Kidney epithelial cell (primary cell): Measurements from ENCODE around the gene DHX58. TPM values are rescaled to one million over a fixed set of nuclear protein-coding genes. Genes with fewer than 3 reads are reported as not detected.

Experiments used
- DNase-seq: peaks from one replicate; pipeline ENCODE4 v3.0.0-alpha.2; 2010; ENCODE audit warnings: low read depth
- H3K27me3 ChIP-seq: 2 replicates; pipeline ENCODE4 v1.6.0; 2011; ENCODE audit warnings: low read length; ENCODE audit not compliant: control insufficient read depth, insufficient read depth
- H3K36me3 ChIP-seq: 2 replicates; pipeline ENCODE4 v1.5.1; 2011; ENCODE audit warnings: low read length; ENCODE audit not compliant: control insufficient read depth, insufficient read depth
- H3K4me3 ChIP-seq: 2 replicates; pipeline ENCODE4 v1.5.1; 2011; ENCODE audit warnings: low read depth, mild to moderate bottlenecking, control low read depth, low read length
- CTCF ChIP-seq: IDR thresholded peaks from 2 replicates; pipeline ENCODE4 v1.5.1; 2011; ENCODE audit warnings: mild to moderate bottlenecking, moderate library complexity, low read length, control low read depth, inconsistent platforms; ENCODE audit not compliant: insufficient read depth, poor library complexity, severe bottlenecking
- total RNA-seq: library from RNA; depleted of rRNA; stranded (reverse); fragments of >200 nt; gene quantifications from 2 replicates; pipeline ENCODE4 v1.2.3, GENCODE V29; 2015

DHX58 gene
- total RNA-seq, 1 donor from 2014 or later = 10.0 TPM

- no peak for TF ChIP-seq CTCF
- Histone ChIP-seq H3K36me3 (no peaks in the 10 kb centered on the region), H3K27me3 (peaks cover 45% of the 10 kb centered on the region), H3K4me3 (no peak overlapping the region)
- DNase-seq = no peak
Measured at GRCh38 chr17:42068979-42069378, 43.5 kb downstream of the DHX58 start.

GRCh38 chr17:42067371-42068091 is 45.0 kb downstream of the DHX58 start:
- Histone ChIP-seq H3K36me3 (no peaks in the 10 kb centered on the region), H3K4me3 (no peak overlapping the region), H3K27me3 (peaks cover 36% of the 10 kb centered on the region)
- TF ChIP-seq CTCF = peak; percentile 83
- DNase-seq = no peak

GRCh38 chr17:42065201-42065600 is 47.3 kb downstream of the DHX58 start:
- H3K27me3 ChIP-seq = peaks cover 15% of the 10 kb centered on the region
- DNase-seq = no peak
- no peaks in the 10 kb centered on the region for H3K36me3 ChIP-seq
- no peak overlapping the region for H3K4me3 ChIP-seq
- no peak for TF ChIP-seq CTCF

GRCh38 chr17:42062681-42063080 is 49.8 kb downstream of the DHX58 start:
- TF ChIP-seq CTCF = no peak
- Histone ChIP-seq H3K4me3 (no peak overlapping the region), H3K36me3 (no peaks in the 10 kb centered on the region), H3K27me3 (peaks cover 11% of the 10 kb centered on the region)
- DNase-seq = no peak

- Histone ChIP-seq H3K36me3 (no peaks in the 10 kb centered on the region), H3K4me3 (no peak overlapping the region), H3K27me3 (peaks cover 9% of the 10 kb centered on the region)
- no peak for TF ChIP-seq CTCF
- no peak for DNase-seq
Measured at GRCh38 chr17:42061646-42062487, 50.6 kb downstream of the DHX58 start.
